Raji (cell line): Measurements from ENCODE around the gene ZCCHC10.

Experiments
- POLR2A ChIP-seq: IDR thresholded peaks from 2 replicates; pipeline ENCODE4 v1.6.1; 2011; ENCODE audit warnings: low read depth, low read length, control low read depth; ENCODE audit not compliant: insufficient read depth

The ZCCHC10 gene

DNA sequence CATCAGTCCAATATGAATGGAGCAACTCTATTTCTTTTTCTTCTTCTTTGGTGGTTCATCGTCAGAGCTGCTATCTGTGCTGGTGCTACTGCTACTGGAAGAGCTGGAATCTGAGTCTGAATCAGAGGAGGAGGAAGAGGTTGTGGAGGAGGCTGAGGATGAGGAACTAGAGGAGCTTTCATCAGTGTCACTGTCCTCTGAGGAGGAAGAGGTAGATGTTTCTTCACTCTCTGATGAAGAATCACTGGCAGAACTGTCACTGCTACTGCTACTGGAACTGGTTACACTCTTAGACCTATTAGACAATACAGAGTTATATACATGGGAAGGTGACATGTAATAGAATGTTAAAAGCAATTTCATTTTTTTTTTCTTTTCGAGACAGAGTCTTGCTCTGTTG, 27.8 kb downstream of the ZCCHC10 start:
- TF ChIP-seq POLR2A = no peak

GRCh38 chr5:132996307-132996706, 30.0 kb downstream of the ZCCHC10 start:
- TF ChIP-seq POLR2A = no peak

GRCh38 chr5:132987531-132988408, 38.6 kb downstream of the ZCCHC10 start:
- TF ChIP-seq POLR2A = no peak

GRCh38 chr5:132981288-132981687, 45.1 kb downstream of the ZCCHC10 start:
- TF ChIP-seq POLR2A = no peak

DNA sequence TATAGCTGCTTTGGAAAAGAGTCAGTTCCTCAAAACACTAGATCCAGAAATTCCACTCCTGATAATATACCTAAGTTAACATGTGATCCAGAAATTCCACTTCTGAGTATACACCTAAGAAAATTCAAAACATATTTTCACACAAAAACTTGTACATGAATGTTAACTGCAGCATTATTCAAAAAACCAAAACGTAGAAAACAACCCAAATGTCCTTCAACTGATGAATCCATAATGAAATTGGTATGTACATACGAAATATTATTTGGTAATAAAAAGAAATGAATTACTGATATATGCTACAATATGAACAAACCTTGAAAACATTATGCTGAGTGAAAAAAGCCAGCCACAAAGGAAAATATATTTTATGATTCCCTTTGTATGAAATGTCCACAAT, 46.4 kb downstream of the ZCCHC10 start:
- TF ChIP-seq POLR2A = no peak

DNA sequence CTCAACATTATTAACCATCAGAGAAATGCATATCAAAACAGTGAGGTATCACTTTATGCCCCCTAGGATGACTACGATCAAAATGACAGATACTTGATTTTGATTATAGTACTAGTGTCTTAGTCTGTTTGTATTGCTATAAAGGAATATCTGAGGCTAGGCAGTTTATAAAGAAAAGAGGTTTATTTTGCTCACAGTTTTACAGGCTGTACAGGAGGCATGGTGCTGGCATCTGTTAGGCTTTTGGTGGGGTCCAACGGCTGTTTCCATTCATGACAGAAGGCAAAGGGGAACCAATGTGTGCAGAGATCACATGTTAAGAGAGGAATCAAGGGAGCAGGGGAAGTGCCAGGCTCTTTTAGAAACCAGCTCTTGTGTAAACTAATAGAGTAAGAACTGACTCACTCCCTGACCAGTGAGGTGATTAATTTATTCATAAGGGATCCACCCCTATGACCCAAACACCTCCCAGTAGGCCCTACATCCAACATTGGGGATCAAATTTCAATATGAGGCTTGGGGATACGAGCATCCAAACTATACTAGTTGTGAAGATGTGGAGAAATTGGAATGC, 46.9 kb downstream of the ZCCHC10 start:
- no peak for TF ChIP-seq POLR2A

- no peak for TF ChIP-seq POLR2A
Observed at GRCh38 chr5:132976852-132977251, 49.5 kb downstream of the ZCCHC10 start.

GRCh38 chr5:132971483-132972435, 54.6 kb downstream of the ZCCHC10 start:
- TF ChIP-seq POLR2A = no peak

- no peak for TF ChIP-seq POLR2A
Observed at GRCh38 chr5:132965120-132965519, 61.2 kb downstream of the ZCCHC10 start.

- TF ChIP-seq POLR2A = peak; percentile 91
Observed at GRCh38 chr5:132963171-132964104, 62.9 kb downstream of the ZCCHC10 start, which contains the start of gene AFF4. Gene AFF4 (minus strand): TSS chr5:132963634. CDS start chr5:132937189, 26,445 bp downstream.

DNA sequence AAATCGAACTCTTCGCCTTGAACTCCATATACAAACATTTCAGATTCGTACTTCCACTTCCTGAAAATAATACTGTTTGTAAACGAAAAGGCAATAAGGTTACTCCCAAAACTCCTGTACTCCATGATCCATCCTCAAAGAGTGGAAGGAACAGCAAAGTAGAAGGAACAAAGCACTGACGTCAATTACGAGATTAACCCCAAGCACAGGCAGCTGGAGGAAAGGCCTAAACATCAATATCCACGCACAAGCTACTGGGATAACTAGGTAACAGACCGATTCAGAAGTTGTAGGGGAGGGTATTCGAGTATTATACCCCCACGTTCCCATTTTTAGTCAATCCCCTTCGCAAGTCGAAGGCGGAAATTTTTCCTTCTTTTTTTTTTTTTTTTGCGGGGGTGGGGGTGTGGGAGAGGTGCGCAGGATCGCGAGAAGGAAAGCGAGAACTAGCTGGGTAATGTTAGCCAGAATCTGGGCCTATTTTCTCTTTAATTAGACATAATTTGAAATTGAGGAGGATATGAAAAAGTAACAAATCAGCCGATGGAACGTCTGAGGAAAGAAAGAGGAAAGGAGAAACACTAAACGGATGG, 63.8 kb downstream of the ZCCHC10 start:
- no peak for TF ChIP-seq POLR2A

- no peak for TF ChIP-seq POLR2A
Observed at GRCh38 chr5:132961887-132962286, 64.5 kb downstream of the ZCCHC10 start.

DNA sequence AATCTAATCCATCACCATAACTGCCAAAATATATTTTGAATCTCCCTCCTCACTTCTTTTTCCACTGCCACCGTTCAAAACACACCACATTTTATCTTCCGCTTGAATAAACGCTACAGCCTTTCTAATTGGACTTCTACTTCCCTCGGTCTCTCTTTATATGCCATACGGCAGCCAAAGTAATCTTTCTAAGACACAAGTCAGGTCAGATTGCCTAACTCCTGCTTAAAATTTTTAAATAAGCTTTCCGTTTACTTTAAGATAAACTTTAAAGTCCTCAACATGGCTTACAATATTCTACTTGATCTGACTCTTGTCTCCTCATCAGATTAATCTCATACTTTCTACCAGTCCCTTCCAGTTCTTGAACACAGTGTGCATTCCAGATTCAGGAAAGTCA, 72.6 kb downstream of the ZCCHC10 start:
- no peak for TF ChIP-seq POLR2A

DNA sequence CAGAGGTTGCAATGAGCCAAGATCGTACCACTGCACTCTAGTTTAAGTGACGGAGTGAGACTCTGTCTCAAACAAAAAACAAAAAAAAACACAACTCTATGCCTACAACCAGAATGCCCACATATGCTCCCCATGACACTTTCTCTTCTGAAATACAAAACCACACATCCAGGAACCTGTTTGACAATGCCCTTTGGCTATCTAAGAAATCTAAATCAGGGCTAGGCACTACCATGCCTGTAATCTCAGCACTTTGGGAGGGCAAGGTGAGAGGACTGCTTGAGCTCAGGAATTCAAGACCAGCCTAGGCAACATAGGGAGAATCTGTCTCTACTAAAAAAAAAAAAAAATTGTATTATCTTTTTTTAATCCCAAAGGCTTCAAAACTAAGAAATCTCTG, 73.5 kb downstream of the ZCCHC10 start:
- no peak for TF ChIP-seq POLR2A
